Stomach (tissue), 4 donors: Measurements from ENCODE around the gene TMPRSS3.

ENCODE experiments used
- CTCF ChIP-seq, 7 experiments: fragments of 450-650 bp in 4 of 7; fragments of 200-600 bp in 3 of 7; sonication (generic) in 3 of 7; IDR thresholded peaks; one replicate each; pipeline ENCODE4 v1.5.1; 2016 to 2019; ENCODE audit warnings: antibody characterized with exemption in 7 of 7, control low read depth in 2 of 7, mild to moderate bottlenecking in 1 of 7
- EP300 ChIP-seq: sonication (generic); formaldehyde crosslinking; IDR thresholded peaks from one replicate; pipeline ENCODE4 v1.6.1; 2017; ENCODE audit warnings: antibody characterized with exemption
- POLR2A ChIP-seq, 4 donors: fragments of 450-650 bp; IDR thresholded peaks; one replicate each; pipeline ENCODE4 v1.6.1; 2016; ENCODE audit warnings: antibody characterized with exemption in 4 of 4, control low read depth in 2 of 4, mild to moderate bottlenecking in 1 of 4, moderate library complexity in 1 of 4
- POLR2AphosphoS5 ChIP-seq, 3 donors: sonication (generic); formaldehyde crosslinking; IDR thresholded peaks; one replicate each; pipeline ENCODE4 v1.6.1; 2016; ENCODE audit warnings: antibody characterized with exemption in 3 of 3

- TF ChIP-seq CTCF (IDR thresholded peaks at IDR 0.05) (no peak), POLR2A (IDR thresholded peaks at IDR 0.05) (no peak), POLR2AphosphoS5 (IDR thresholded peaks at IDR 0.05) (no peak), EP300 (no peak)
These were observed 52.8 kb downstream of the TMPRSS3 start for GRCh38 chr21:42343101-42343500.
